ENCODE results near the gene IFT80. TPM values are rescaled to one million over a fixed set of nuclear protein-coding genes. Genes with fewer than 3 reads are reported as not detected.

Gene IFT80
- polyA plus RNA-seq (2011; rRNA removed) (29.2 and 43.5 TPM in 2 replicates), polyA minus RNA-seq (2011; rRNA and poly(A)+ RNA removed) (10.7 and 25.1 TPM in 2 replicates)

DNA sequence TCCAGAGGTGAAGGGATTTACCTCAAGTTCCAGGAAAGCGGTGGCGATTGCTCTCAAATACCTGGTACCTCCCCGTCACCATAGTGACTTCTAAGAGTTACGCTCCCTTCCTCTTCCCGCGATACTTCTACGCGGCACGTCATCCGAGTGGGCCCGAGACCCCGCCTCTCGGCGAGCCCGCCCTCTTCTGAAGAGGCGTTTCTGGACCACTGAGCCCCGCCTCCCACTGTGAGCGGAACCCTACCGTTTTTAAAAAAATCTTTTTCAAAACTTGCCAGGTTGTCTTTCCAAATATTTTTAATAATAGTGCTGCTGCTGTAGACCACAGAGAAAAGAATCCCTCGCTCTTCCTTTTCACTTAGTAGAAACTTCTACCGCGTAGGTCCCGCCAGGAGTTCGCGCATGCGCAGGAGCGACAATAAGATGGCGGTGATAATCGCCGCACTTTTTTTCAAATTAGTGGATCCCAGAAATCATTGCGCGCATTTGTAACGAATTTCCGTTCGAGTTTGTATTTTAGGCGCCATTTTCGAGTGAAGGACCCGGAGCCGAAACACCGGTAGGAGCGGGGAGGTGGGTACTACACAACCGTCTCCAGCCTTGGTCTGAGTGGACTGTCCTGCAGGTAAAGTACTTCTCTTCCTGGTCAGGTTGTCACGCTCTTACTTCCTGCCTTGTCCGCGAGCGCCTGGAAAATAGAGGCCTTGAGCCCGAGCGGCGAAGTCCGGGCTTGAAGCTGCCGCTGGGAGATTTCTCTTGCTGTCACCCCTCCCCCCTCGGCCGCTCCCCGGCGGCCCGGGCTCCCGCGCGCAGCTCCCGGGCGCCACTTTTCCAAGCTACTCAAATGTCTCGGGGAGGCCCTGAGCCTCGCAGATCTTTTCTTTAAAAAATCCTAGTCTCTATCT lies at the start of gene IFT80, which contains the start of gene SMC4:
IFT80 (minus strand) TSS at position 101 of the 905 bp plus-strand sequence. CDS start 14,625 bp downstream, outside the sequence.
SMC4 (plus strand) TSS at position 526 of the 905 bp plus-strand sequence. CDS start 1,177 bp downstream, outside the sequence.
- peak within 1 kb of the TSS; percentile 98 for H3K4me3 ChIP-seq (ENCODE audit: low read depth, low read length)
- peak; percentile 90 for DNase-seq (ENCODE audit: low read depth, low spot score)
- H3K9me3 ChIP-seq (ENCODE audit: control insufficient read depth, insufficient read depth, low read length), result no peaks in the 10 kb centered on the region
- ChIA-PET CTCF (interaction anchor here (1.4 kb wide), 1 partner anchor 14 kb away, joined by 4 read pairs; no protein-coding TSS in a partner anchor), POLR2A (interaction anchor here (0.6 to 1.7 kb wide), 3 partner anchors 26 to 178 kb away, joined by 3 to 5 read pairs (median 3); partner anchors contain the start of gene TRIM59)
- H3K27me3 ChIP-seq (ENCODE audit: control insufficient read depth, insufficient read depth, low read length), result no peaks in the 10 kb centered on the region
- TF ChIP-seq, protein P1, sequence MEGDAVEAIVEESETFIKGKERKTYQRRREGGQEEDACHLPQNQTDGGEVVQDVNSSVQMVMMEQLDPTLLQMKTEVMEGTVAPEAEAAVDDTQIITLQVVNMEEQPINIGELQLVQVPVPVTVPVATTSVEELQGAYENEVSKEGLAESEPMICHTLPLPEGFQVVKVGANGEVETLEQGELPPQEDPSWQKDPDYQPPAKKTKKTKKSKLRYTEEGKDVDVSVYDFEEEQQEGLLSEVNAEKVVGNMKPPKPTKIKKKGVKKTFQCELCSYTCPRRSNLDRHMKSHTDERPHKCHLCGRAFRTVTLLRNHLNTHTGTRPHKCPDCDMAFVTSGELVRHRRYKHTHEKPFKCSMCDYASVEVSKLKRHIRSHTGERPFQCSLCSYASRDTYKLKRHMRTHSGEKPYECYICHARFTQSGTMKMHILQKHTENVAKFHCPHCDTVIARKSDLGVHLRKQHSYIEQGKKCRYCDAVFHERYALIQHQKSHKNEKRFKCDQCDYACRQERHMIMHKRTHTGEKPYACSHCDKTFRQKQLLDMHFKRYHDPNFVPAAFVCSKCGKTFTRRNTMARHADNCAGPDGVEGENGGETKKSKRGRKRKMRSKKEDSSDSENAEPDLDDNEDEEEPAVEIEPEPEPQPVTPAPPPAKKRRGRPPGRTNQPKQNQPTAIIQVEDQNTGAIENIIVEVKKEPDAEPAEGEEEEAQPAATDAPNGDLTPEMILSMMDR (IDR thresholded peaks at IDR 0.05; ENCODE audit: low read depth, low read length), result no peak
- peak within 1 kb of the TSS; percentile 86 for H3K27ac ChIP-seq (ENCODE audit: low read depth, low read length)

DNA sequence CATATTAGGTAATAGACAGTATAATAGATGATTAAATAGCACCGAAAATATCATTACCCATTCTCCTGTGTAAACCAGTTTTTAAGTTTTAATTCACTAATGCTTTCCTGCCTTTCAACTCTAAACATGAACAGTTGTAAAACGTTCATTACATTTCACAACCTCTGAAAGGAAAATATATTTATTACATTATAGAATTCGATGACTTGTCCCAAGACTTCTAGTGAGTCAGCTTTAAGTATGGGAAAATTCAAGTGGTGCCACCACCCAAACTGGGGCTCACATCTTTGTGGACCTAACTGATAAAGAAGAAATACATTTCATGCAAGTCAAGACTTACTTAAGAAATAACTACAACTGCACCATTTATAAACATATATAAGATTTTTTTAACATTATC lies 48.5 kb upstream of the IFT80 start:
- H3K9me3 ChIP-seq (ENCODE audit: control insufficient read depth, insufficient read depth, low read length), result peaks cover 8% of the 10 kb centered on the region
- TF ChIP-seq, protein P1 (IDR thresholded peaks at IDR 0.05; ENCODE audit: low read depth, low read length), result no peak
- DNase-seq (ENCODE audit: low read depth, low spot score), result no peak
- ChIA-PET POLR2A (no interaction called here), CTCF (no interaction called here)
- no peaks in the 10 kb centered on the region for H3K27me3 ChIP-seq (ENCODE audit: control insufficient read depth, insufficient read depth, low read length)
- no peak overlapping the region for H3K27ac ChIP-seq (ENCODE audit: low read depth, low read length)
- H3K4me3 ChIP-seq (ENCODE audit: low read depth, low read length), result peak overlapping the region; percentile 87

DNA sequence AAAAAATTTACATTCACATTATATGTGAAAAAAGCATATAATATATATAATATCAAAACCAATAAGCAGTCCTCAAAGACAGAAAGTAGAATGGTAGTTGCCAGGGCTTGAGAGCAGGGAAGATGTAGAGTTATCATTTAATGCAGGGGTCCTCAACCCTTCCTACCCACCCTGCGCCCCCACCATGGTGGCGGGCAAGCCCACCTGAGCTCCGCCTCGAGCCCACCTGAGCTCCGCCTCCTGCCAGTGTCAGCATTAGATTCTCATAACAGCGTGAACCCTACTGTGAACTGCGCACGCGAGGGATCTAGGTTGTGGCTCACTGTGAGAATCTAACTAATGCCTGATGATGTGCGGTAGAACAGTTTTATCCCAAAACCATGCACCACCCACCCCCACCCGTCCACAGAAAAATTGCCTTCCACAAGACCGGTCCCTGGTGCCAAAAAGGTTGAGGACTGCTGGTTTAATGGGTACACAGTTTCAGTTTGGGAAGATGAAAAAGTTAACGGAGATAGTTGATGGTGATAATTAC lies 47.6 kb upstream of the IFT80 start:
- ChIA-PET POLR2A (no interaction called here), CTCF (no interaction called here)
- TF ChIP-seq, protein P1 (IDR thresholded peaks at IDR 0.05; ENCODE audit: low read depth, low read length), result no peak
- Histone ChIP-seq H3K9me3 (ENCODE audit: control insufficient read depth, insufficient read depth, low read length) (peaks cover 6% of the 10 kb centered on the region), H3K27me3 (ENCODE audit: control insufficient read depth, insufficient read depth, low read length) (no peaks in the 10 kb centered on the region), H3K27ac (ENCODE audit: low read depth, low read length) (no peak overlapping the region), H3K4me3 (ENCODE audit: low read depth, low read length) (peak overlapping the region; percentile 5; the same call in 1 of the 2 replicates)
- no peak for DNase-seq (ENCODE audit: low read depth, low spot score)

DNA sequence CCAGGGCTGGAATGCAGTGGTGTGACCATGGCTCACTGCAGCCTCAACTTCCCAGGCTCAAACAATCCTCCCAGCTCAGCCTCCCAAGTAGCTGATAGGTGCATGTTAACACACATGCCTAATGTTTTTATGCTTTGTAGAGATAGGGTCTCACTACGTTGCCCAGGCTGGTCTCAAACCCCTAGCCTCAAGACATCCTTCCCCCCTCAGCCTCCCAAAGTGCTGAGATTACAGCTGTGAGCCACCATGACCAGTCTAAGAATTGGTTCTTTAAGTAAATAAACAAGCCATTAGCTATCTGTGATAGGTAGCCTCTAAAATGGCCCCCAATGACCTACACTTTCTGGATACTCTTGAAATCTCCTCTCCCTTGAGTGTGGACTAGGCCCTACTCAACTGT lies 46.8 kb upstream of the IFT80 start:
- POLR2A ChIA-PET, result interaction anchor here (0.6 to 0.7 kb wide), 4 partner anchors 32 to 1690 kb away, joined by 3 to 7 read pairs (median 5); no protein-coding TSS in a partner anchor
- no peaks in the 10 kb centered on the region for H3K27me3 ChIP-seq (ENCODE audit: control insufficient read depth, insufficient read depth, low read length)
- peaks cover 6% of the 10 kb centered on the region for H3K9me3 ChIP-seq (ENCODE audit: control insufficient read depth, insufficient read depth, low read length)
- H3K27ac ChIP-seq (ENCODE audit: low read depth, low read length), result no peak overlapping the region
- no peak for DNase-seq (ENCODE audit: low read depth, low spot score)
- no peak overlapping the region for H3K4me3 ChIP-seq (ENCODE audit: low read depth, low read length)
- TF ChIP-seq, protein P1 (IDR thresholded peaks at IDR 0.05; ENCODE audit: low read depth, low read length), result no peak
- CTCF ChIA-PET, result interaction anchor here (1.3 kb wide), 1 partner anchor 40 kb away, joined by 3 read pairs; no protein-coding TSS in a partner anchor

Data from AG04450 (cell line).